HG03280 (cell line): ENCODE results near the gene PTPRN2.
"Not testable (repeated sequence)": the region's sequence is repeated elsewhere in the genome, so short reads cannot be mapped to it uniquely, and the experiment has no call there.

Source experiments
- ATAC-seq: cut with Tn5 transposase; IDR thresholded peaks from one replicate; pipeline ENCODE4 v1.9.1; 2021; ENCODE audit warnings: mild to moderate bottlenecking, moderate library complexity; ENCODE audit not compliant: unreplicated experiment

The PTPRN2 gene

GRCh38 chr7:158357106-158357897, 230.3 kb downstream of the PTPRN2 start:
- ATAC-seq: no peak

- ATAC-seq: no peak
Measured at GRCh38 chr7:158356454-158356853, 231.2 kb downstream of the PTPRN2 start.

- no peak for ATAC-seq
Measured at GRCh38 chr7:158355456-158356065, 232.1 kb downstream of the PTPRN2 start.

- ATAC-seq: no peak
Measured at GRCh38 chr7:158354861-158355260, 232.8 kb downstream of the PTPRN2 start.

- no peak for ATAC-seq
Measured at GRCh38 chr7:158353606-158354570, 233.7 kb downstream of the PTPRN2 start.

- not testable (repeated sequence) for ATAC-seq
Measured at GRCh38 chr7:158351899-158352729, 235.5 kb downstream of the PTPRN2 start.

GRCh38 chr7:158351481-158351880, 236.1 kb downstream of the PTPRN2 start:
- no peak for ATAC-seq

- no peak for ATAC-seq
Measured at GRCh38 chr7:158351051-158351450, 236.6 kb downstream of the PTPRN2 start.

- ATAC-seq: no peak
Measured at GRCh38 chr7:158350166-158350900, 237.3 kb downstream of the PTPRN2 start.

GRCh38 chr7:158348446-158348845, 239.2 kb downstream of the PTPRN2 start:
- no peak for ATAC-seq

GRCh38 chr7:158348039-158348438, 239.6 kb downstream of the PTPRN2 start:
- not testable (repeated sequence) for ATAC-seq

- no peak for ATAC-seq
Measured at GRCh38 chr7:158345731-158346130, 241.9 kb downstream of the PTPRN2 start.

- no peak for ATAC-seq
Measured at GRCh38 chr7:158344706-158345300, 242.8 kb downstream of the PTPRN2 start.

GRCh38 chr7:158343936-158344455, 243.6 kb downstream of the PTPRN2 start:
- no peak for ATAC-seq

- ATAC-seq: no peak
Measured at GRCh38 chr7:158343526-158343925, 244.1 kb downstream of the PTPRN2 start.

GRCh38 chr7:158341097-158341496, 246.5 kb downstream of the PTPRN2 start:
- ATAC-seq: not testable (repeated sequence)

GRCh38 chr7:158336952-158337351, 250.7 kb downstream of the PTPRN2 start:
- not testable (repeated sequence) for ATAC-seq

GRCh38 chr7:158332516-158332915, 255.1 kb downstream of the PTPRN2 start:
- ATAC-seq: not testable (repeated sequence)
